Body of pancreas (tissue), 4 donors: ENCODE measurements around the gene TANC1.

Experiments used
- POLR2A ChIP-seq, 3 donors: fragments of 450-650 bp; IDR thresholded peaks; one replicate each; pipeline ENCODE4 v1.6.1; 2016; ENCODE audit warnings: antibody characterized with exemption in 3 of 3, mild to moderate bottlenecking in 2 of 3
- TF ChIP-seq, protein P1 (sequence below), 7 experiments: fragments of 450-650 bp in 4 of 7; fragments of 200-600 bp in 3 of 7; sonication (generic) in 3 of 7; IDR thresholded peaks; one replicate each; pipeline ENCODE4 v1.5.1; 2016 to 2019; ENCODE audit warnings: antibody characterized with exemption in 7 of 7

DNA sequence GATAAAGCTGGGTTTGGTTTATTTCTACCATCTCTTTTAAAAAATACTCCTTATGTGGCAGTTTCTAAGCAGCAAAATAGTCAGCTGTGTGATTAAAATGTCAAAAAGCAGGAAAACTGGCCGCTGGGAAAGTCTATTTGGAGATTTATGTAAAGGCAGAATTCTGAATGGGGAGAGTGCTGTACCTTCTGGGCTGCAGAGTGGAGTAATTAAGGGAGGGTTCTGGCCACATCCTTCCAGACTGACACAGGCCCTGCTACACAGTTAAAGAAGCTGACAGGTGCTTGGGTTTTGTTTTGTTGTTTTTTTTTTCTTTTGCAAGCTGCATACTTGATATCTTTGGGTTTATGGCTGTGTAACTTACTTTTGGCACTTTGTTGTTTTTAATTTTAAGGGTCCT, 160.8 kb downstream of the TANC1 start:
- TF ChIP-seq POLR2A (IDR thresholded peaks at IDR 0.05): no peak
- TF ChIP-seq, protein P1, sequence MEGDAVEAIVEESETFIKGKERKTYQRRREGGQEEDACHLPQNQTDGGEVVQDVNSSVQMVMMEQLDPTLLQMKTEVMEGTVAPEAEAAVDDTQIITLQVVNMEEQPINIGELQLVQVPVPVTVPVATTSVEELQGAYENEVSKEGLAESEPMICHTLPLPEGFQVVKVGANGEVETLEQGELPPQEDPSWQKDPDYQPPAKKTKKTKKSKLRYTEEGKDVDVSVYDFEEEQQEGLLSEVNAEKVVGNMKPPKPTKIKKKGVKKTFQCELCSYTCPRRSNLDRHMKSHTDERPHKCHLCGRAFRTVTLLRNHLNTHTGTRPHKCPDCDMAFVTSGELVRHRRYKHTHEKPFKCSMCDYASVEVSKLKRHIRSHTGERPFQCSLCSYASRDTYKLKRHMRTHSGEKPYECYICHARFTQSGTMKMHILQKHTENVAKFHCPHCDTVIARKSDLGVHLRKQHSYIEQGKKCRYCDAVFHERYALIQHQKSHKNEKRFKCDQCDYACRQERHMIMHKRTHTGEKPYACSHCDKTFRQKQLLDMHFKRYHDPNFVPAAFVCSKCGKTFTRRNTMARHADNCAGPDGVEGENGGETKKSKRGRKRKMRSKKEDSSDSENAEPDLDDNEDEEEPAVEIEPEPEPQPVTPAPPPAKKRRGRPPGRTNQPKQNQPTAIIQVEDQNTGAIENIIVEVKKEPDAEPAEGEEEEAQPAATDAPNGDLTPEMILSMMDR (IDR thresholded peaks at IDR 0.05): no peak
